GM10847 (cell line): ENCODE measurements around the gene CNBP.

Experiments
- POLR2A ChIP-seq: IDR thresholded peaks from 2 replicates; pipeline ENCODE4 v1.6.1; 2011; ENCODE audit not compliant: insufficient read length; ENCODE audit errors: extremely low read depth

Gene CNBP

DNA sequence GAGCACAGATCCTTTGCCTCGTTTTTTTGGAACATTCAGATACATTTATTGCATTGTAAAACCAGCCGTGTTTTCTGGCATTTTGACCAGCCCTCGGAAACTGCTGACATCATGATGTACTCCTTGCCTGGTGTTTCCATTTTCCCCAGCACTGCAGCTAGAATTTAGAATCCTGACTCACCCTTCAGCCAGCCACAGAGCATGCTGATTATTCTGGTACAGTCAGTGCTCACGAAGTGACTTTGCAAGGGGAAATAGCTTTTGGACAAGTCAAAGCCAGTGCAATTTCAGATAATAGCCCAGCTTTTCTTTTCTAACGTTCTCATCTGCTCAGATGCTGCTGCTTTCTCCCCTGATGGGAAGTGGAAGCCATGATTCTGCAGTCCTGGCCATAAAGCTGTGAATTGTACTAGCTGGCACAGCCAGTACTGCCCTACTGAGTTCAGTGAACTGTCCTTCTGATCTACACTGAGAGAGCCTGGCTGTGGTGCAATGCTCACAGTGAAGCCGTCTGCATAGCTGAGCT, 12.1 kb upstream of the CNBP start:
- TF ChIP-seq POLR2A: no peak

DNA sequence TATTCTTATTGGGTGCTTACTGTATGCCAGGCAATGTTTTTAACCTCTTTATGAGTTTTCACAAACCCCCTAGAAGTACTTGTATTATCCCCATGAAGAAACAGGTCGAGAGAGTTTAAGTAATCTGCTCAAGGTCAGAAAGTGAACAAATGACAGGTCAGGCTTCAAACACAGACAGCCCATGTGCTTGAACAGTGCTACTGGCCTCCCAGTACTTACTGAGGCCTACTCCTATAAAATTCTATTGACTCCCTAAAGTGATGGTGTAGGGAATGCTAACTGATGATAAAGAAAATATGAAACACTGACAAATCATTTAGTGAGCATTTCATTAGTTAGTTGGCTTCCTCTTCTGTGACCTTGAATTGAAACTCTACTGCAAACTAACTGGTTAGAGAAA, 4.2 kb upstream of the CNBP start:
- TF ChIP-seq POLR2A: no peak

DNA sequence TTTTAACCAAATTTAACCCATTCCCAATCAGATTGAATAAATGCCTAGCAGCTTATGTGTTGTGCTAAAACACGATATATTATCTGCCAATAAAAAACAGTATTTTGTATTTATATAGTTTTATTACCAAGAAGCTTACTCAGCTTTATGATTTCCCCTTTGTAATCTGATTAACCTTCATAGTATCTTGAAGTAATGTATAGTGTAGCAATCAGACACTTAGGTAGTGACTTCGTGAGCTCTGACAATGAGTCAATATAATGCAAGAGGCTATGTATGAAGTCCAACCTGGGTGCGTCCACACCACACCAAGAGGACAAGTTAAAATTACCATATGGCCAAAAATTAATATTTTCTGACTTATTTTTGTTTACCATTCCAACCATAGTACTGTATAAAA, 2.1 kb upstream of the CNBP start:
- TF ChIP-seq POLR2A: no peak

DNA sequence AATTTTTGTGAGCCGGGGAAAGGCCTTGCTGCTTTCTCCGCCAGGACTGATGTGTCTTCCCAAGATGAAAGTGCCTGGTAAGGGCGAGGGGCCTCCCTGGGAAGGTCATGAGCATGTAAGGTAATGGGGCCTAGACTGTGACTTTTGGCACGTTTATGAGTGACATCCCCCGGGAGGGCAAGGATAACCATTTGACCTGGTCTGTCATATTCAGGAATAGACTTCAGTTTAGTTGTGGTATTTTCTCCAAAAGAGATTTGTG, 631 bp upstream of the CNBP start:
- no peak for TF ChIP-seq POLR2A

DNA sequence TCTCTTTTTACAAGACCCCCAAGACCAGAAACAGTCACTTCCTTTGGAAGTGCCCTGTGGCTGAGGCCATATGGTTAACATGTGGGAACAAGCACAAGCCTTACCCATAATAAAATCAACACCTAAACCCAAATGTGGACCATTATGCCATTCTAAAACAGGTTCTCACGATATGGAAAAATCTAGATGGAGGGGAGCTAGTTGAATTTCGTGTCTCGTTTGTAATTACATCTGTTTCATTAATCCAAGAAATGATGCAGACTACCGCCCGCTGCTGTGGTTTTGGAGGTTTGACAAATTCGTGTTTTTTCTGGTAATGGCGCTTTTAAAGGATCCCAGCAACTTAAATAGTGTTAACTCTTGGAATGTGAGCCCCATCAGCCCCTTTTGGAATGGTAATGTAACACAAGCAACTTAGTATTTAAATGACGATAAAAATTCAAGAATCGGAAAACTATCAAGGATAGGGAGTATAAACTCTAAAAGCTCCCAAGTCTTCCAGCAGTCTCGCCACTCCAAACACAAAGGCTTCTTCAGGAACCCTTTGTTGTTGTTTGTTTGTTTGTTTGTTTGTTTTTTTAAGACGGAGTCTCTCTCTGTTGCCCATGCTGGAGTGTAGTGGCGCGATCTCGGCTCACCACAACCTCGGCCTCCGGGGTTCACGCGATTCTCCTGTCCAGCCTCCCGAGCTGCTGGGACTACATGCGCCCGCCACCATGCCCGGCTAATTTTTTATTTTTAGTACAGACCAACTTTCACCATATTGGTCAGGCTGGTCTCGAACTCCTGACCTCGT, 1.1 kb downstream of the CNBP start:
- TF ChIP-seq POLR2A: no peak

DNA sequence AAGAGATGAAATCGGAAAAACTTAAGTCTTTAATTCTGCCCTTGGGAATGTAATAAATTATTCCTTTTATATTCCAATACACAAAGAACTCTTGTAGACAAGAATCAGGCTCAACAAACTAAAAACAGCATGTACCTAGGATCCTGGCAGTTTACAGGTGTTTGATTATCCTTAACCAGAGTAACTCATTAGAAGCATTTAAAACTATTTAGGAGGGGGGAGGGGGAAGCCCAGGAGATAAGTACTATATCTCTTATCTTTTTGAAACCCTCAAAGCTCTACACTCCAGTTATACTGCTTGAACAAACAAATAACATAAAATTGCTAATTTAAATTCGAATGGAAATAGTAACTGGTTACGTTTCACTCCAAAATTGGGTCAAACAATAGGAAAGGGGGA, 1.9 kb downstream of the CNBP start:
- no peak for TF ChIP-seq POLR2A

DNA sequence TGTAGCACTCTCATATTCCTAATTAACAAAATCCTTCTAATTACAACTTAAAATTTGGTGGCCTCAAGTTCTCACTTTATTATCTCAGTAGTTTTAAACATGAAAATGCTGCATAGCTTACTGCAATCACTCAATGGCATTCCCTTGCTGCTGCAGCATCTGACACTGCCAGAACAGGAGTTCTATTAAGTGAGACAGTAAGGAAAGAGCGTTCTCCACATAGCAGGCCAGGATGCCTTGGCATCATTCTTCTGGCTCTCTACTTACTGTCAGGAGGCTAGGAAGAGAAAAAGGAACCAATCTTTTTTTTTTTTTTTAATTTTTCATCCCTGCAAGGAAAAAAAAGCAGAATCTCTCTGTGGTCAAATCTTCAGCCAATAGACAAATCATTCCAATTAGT, 3.2 kb downstream of the CNBP start:
- TF ChIP-seq POLR2A: no peak

DNA sequence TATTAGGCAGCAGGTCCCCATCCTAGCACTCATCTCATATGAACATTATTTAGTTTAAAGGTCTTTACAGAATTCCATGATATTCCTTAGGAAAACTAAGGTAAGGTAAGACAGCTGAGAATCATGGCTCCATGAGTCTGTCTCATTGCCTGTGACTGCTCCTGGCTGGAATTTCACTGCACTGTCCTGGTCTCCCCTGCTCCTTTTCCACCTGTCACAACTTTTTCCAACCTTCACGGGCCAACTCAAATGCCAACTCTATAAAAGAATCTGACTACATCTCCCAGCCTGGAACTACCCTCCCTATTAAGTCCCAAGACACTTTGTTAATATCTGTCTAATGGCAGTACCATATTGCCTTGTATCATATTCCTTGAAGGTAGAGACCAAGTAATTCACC, 7.6 kb downstream of the CNBP start:
- TF ChIP-seq POLR2A: no peak

DNA sequence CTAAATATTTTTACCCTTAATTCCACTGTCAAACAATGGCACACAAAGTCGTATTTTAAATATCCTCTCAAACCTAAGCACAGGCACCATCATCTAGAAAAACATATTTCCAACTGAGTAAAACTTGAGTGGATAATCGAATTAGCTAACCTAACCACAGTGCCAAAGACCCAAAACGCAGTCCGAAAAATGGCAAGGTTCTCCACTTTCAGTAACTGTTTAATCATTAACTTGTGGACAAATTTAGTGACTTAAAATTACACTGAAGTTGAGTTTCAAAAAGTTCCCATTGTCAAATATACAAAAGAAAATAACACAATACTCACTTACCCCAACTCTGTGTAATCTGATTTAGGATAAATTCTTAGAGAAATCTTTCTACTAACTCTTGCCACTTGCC, 10.0 kb downstream of the CNBP start:
- no peak for TF ChIP-seq POLR2A

DNA sequence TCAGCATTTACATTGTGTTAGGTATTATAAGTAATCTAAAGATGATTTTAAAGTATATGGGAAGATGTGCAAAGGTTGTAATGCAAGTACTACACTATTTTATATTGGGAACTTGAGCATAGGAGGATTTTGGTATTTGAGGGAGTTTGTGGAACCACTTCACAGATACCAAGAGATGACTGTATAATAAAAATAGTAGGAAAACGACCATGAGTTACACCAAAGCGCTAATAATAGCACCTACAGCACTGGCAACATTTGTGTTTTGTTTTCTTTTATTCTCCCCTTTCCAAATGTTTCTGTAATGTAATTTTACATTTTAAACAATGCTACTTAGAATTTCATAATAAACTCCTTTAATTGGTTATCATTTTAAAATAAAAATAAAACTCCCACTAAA, 10.5 kb downstream of the CNBP start:
- no peak for TF ChIP-seq POLR2A

DNA sequence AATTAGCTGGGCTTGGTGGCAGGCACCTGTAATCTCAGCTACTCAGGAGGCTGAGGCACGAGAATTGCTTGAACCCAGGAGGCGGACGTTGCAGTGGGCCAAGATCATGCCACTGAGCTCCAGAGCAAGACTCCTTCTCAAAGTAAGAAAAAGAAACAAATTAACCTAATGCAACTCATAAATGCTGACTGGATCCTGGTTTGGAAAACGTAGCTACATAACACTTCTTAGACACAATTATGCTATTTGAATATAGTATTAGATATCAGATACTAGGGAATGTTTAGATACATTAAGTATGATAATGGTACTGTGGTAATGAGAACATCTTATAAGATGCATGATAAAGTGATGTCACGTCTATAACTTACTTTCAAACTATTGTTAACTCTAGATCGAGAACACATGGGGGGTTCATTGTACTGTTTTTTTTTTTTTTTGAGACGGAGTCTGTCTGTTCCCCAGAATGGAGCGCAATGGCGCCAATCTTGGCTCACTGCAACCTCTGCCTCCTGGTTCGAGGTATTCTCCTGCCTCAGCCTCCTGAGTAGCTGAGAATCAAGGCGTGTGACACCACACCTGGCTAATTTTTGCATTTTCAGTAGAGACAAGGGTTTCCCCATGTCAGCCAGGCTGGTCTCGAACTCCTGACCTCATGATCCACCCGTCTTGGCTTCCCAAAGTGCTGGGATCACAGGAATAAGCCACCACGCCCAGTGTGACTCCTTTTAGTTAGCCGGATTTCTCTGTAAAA, 16.9 kb downstream of the CNBP start:
- TF ChIP-seq POLR2A: no peak

DNA sequence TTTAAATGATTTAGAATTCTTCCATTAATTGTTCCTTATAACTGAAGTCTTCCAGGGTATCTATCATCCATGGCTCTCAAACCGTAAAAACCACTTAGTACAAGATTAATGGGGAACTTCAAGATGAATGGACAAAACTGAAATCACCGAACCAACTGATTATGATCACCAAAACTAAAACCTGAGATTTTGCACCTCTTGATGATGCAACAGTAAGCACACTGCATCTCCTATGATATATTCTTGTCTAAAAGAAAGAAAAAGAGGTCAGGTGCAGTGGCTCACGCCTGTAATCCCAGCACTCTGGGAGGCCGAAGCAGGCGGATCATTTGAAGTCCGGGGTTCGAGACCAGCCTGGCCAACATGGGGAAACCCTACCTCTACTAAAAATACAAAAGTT, 19.2 kb downstream of the CNBP start:
- TF ChIP-seq POLR2A: no peak

DNA sequence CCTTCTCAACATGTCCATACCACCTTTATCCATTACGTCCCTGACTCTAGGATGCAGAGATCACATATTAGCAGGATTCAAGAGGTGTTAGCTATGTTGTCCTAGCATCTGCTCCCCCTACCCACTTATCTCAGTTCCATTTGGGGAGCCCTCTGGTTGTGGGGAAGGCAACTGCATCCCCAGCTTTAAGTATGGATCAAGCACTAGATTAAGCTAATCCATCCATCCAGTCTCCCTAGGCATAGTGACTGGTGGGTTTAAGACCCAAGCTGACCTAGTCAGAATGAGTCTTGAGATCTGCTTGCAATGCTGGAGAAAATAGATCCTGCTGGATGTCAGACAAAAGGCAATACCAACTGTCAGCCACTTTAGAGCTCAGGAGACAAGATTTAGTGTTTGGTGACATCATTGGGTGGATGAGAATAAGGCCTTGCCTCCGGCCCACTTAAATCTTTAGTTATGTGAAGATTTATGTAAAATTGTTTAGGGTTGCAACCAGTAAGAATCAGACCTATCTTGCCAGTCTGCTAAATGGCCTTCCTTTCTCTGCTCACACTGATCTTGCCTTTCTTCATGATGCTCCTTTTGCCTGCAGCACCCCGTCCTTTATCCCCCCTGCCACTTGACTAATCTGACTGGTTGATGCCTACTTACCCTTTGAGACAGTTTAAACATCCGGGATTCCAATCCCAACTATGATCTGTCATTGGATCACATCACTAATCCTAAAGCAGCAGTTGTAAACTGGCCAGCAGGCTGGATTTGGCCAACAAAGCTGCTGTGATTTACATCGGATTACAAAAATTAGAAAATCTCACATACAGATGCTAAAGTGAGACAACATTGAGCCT, 20.7 kb downstream of the CNBP start:
- TF ChIP-seq POLR2A: no peak

DNA sequence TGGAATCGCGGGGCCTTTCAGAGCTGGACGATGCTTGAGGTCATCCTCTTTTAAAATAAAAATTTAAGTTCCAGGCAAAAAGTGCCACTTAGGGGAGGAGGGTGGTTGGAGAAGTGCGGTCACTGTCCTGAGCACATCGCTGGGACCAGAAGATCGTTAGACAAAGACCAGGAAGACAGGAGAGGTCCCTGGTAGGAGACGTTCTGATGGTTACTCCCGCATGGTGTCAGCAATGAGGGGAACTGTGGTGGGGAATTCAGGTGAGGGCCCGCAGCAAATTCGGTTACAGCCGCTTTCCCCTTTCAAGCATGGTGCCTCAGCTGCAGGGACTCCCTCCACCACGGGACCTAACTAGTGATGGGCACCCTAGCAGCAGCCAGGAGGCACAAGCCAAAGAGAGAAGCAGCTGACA, 21.8 kb downstream of the CNBP start:
- TF ChIP-seq POLR2A: no peak

DNA sequence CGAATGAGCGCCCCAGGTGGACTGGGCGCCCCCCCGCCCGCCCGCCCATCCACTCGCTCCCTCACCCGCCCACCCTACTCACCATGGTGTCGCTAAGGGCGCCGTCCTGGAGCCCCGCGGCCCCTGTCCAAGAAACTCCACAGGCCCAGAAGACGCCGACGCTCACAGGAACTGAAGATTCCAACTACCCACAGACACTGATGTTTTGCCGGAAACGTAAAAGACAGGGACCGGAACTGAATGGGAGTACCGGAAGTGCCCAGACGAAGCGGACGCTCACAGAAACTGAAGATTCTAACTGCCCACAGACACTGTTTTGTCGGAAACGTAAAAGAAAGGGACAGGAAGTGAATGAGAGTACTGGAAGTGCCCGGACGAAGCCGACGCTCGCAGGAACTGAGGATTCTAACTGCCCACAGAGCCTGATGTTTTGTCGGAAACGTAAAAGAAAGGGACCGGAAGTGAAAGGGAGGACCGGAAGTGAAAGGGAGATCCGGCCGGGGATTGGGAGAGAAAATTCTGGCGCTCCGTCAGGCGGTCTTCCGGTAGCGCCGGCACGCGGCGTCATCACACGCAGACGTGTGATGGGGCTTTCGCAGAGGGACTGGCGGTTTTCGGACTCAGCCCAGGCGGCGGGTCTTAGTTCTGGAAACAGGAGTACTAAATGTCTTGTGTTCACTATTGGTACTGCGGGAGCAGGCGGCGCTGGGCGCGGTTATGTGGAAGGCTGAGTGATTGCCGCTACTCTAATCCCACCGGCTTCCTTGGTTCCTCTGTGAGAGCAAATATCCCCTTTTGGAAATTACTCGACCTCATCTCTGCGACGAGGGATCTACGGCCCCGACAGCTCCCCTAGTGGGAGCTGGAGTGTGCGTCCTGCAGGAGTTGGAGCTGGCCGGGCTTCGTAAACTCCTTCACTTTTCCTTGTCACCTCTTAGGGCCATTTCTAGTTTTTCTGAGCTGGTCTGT, 22.5 kb downstream of the CNBP start, which contains the start of gene ISY1:
ISY1 (minus strand) TSS at position 173 of the 969 bp plus-strand sequence; CDS start at position 85, 88 bp downstream.
- peak; percentile 96 for TF ChIP-seq POLR2A

DNA sequence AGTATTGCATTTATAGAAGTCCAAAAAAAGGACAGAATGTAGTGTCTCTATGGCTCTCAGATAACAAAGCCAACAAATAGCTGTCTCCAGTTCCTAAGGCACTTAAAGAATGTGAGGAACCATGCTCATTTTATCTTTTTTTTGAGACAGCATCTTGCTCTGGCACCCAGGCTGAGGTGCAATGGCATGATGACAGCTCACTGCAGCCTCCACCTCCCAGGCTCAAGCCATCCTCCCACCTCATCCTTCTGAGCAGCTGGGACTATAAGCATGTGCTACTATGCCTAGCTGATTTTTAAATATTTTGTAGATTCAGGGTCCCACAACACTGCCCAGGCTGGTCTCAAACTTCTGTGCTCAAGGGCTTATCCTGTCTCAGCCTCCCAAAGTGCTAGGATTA, 38.9 kb downstream of the CNBP start:
- no peak for TF ChIP-seq POLR2A
